Activated CD8-positive, alpha-beta T cell treated with anti-CD3 and anti-CD28 coated beads, Interleukin-2, amount 10 ng/mL, durations not matched to agents 7 days and 5 days (primary cell): ENCODE results near the gene GALNT9. TPM values are rescaled to one million over a fixed set of nuclear protein-coding genes. Genes with fewer than 3 reads are reported as not detected.

Experiments
- ATAC-seq: fragments of 150-1000 bp; cut with Tn5 transposase; one replicate; pipeline ENCODE4 v1.10.0; 2021; ENCODE audit warnings: moderate library complexity
- CTCF ChIA-PET: fragments of 350-600 bp; sonication (Branson Sonifier 250); formaldehyde crosslinking; loops from one replicate; lab custom pipeline; 2021; ENCODE audit warnings: antibody characterized with exemption; lab: Charles Lee
- POLR2A ChIA-PET: fragments of 350-600 bp; sonication (Branson Sonifier 250); formaldehyde crosslinking; loops from one replicate; lab custom pipeline; 2021; ENCODE audit warnings: antibody characterized with exemption; lab: Charles Lee
- DNase-seq: peaks from one replicate; pipeline ENCODE4 v3.0.0-alpha.2; 2020
- H3K27ac Mint-ChIP-seq: one replicate; pipeline ENCODE4 v1.8.0; 2021; ENCODE audit warnings: mild to moderate bottlenecking, mixed read lengths
- H3K27me3 Mint-ChIP-seq: one replicate; pipeline ENCODE4 v1.8.0; 2021; ENCODE audit warnings: low read depth, mixed read lengths
- H3K36me3 Mint-ChIP-seq: one replicate; pipeline ENCODE4 v1.8.0; 2021; ENCODE audit warnings: low read depth, mixed read lengths
- H3K4me1 Mint-ChIP-seq: one replicate; pipeline ENCODE4 v1.8.0; 2021; ENCODE audit warnings: low read depth, mixed read lengths
- H3K4me3 Mint-ChIP-seq: one replicate; pipeline ENCODE4 v1.8.0; 2021; ENCODE audit warnings: mild to moderate bottlenecking, mixed read lengths
- H3K9me3 Mint-ChIP-seq: one replicate; pipeline ENCODE4 v1.8.0; 2022; ENCODE audit warnings: mixed read lengths; ENCODE audit not compliant: insufficient read depth
- total RNA-seq, 2 experiments: library from RNA; stranded (reverse); gene quantifications; one replicate each; pipeline ENCODE4 v1.2.3, GENCODE V29; 2021

The GALNT9 gene
- total RNA-seq, 2 experiments from 2014 or later, result not detected

DNA sequence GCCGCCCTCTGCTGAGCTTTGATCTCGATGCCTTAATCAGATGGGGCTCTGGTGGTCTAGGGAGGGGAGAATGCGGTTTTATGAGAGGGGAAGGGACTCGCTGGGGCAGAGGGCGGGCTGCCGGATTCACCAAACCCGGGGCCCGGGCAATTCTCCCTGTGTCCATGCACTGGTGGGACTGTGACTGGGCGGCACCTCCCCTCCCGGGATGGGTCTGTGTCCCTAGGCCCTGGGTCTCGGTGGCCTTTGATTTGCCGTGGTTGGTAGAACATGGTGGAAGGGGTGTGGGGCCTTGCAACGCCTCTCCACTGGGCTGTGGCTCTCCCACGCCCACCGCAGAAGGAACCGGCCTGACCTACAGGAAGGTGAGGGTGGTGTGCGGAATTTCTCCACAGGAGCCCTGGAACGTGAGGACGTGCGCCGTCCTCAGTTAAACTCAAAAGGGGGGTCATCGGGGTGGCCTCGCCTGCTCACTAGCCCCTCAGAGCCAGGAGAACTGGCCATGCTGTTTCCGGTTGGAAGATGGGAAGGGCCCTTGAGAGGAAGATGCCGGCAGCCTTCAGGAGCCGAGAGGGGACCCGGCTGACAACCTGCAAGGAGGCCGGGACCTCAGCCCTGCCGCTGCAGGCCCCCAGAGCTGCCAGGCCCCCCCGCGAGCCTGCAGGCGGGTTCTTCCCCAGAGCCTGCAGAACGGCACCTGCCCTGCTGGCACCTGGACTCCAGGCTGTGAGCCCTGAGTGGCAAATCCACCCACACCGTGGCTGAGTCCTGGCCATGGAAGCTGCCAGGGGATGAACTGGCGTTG, 141.5 kb downstream of the GALNT9 start:
- ATAC-seq (no peak), DNase-seq (no peak)
- ChIA-PET CTCF (interaction anchor here (1.2 to 3.1 kb wide), 3 partner anchors 10 to 34 kb away, joined by 3 to 13 read pairs (median 3); no protein-coding TSS in a partner anchor), POLR2A (interaction anchor here (0.6 to 1.3 kb wide), 3 partner anchors 9 to 298 kb away, joined by 3 to 5 read pairs (median 3); no protein-coding TSS in a partner anchor)
- H3K27ac Mint-ChIP-seq, result peak overlapping the region; percentile 39
- peaks cover 54% of the 10 kb centered on the region for H3K4me1 Mint-ChIP-seq
- peak overlapping the region; percentile 90 for H3K4me3 Mint-ChIP-seq
- peaks cover 12% of the 10 kb centered on the region for H3K27me3 Mint-ChIP-seq
- H3K9me3 Mint-ChIP-seq, result no peaks in the 10 kb centered on the region
- peaks cover 7% of the 10 kb centered on the region for H3K36me3 Mint-ChIP-seq

DNA sequence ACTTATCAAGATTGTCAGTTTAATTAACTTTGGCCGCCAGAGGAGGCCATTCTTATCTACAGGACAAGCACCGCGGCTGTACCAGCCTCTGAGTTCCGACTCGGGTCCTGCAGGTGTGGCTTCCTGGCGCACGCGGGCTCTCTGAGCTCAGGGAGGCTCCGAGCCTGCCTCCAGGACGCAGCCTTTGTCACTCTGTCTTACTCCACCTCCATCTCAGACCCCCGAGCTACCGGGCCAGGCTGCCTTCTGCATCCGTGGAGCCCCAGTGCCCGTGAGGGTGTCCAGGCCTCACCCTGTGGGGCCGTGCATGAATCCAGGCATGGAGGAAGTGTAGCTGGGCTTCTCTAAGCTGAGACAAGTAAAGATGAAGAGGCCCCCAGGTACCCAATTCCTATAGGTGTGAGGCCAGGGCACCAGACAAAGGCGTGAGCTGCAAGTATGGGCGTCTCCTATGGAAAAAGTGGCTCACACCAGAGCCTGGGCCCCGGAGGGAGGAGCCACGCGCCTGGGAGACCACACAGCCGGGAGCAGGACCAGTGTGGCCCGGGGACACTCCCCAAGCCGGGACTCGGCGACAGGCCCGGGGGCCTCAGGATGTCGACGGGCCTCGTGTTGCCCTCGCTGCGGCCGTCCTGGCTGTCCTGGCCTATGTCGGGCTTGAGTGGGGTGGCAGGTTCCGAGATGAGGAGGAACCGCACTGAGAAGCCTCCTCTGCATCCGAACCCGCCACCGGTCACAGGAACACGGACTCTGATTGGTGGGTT, 142.3 kb downstream of the GALNT9 start:
- Mint-ChIP-seq H3K9me3 (no peaks in the 10 kb centered on the region), H3K27me3 (peaks cover 12% of the 10 kb centered on the region), H3K4me3 (peak overlapping the region; percentile 68), H3K27ac (peak overlapping the region; percentile 91), H3K4me1 (peaks cover 54% of the 10 kb centered on the region), H3K36me3 (peaks cover 7% of the 10 kb centered on the region)
- no peak for ATAC-seq
- ChIA-PET CTCF (interaction anchor here (0.9 to 3.1 kb wide), 3 partner anchors 25 to 428 kb away, joined by 3 to 13 read pairs (median 3); no protein-coding TSS in a partner anchor), POLR2A (interaction anchor here (0.6 to 1.3 kb wide), 3 partner anchors 8 to 299 kb away, joined by 3 to 5 read pairs (median 3); no protein-coding TSS in a partner anchor)
- peak; percentile 49 for DNase-seq

DNA sequence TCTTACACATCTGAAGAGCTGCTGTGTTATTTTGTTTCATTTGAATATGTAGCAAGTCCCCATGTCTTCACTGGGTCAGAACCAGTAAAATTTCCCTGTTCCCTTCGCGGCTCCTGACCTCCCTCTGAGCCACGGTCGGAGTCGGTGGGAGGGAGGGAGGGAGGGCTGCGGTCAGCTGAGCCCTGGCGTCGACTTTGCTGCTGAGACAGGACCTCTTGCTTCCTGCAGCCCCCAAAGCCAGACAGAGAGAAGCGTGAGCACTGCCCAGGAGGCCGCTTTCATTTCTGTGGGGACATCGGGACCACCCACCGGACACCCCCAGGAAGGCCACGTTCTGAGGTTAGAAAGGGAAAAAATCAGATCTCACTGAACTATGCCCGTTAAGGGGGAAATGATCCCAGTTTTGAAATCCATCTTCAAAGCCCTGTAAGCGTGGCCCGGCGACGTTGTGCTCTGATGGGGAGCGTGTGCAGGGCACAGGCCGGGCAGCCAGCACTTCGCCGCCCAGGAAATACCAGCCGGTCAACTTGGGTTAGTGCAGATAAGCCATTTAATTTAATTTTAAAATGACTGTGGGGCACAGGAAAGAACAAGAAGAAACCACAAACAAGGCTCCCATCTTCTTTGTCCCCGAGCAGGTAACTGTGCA, 143.1 kb downstream of the GALNT9 start:
- peaks cover 7% of the 10 kb centered on the region for H3K36me3 Mint-ChIP-seq

DNA sequence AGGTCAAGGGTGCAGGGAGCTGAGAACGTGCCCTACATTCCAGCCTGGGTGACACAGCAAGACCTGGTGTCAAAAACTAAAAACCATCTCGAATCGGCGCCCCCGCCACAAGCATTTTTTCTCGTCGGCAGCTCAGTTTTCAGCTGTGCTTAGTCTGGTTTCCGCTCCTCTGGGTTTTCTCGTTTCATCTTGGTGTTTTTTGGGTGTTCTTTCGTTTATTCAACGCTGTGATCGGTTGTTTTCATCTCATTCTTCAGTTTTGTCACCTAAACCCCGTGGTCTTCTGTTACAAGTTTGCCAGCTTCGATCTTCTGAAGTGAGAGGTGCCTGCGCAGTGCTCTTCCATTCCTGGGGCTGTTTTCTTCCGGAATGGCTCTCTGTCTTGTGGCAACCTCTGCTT, 143.7 kb downstream of the GALNT9 start:
- POLR2A ChIA-PET, result interaction anchor here (0.7 to 1.1 kb wide), 3 partner anchors 8 to 25 kb away, joined by 3 to 4 read pairs (median 3); no protein-coding TSS in a partner anchor
- H3K27ac Mint-ChIP-seq, result peak overlapping the region; percentile 91
- CTCF ChIA-PET, result interaction anchor here (1.0 to 3.8 kb wide), 3 partner anchors 25 to 34 kb away, joined by 3 to 16 read pairs (median 12); no protein-coding TSS in a partner anchor
- peaks cover 50% of the 10 kb centered on the region for H3K4me1 Mint-ChIP-seq
- DNase-seq, result peak; percentile 62
- peaks cover 7% of the 10 kb centered on the region for H3K36me3 Mint-ChIP-seq
- peak overlapping the region; percentile 68 for H3K4me3 Mint-ChIP-seq
- no peaks in the 10 kb centered on the region for H3K9me3 Mint-ChIP-seq
- H3K27me3 Mint-ChIP-seq, result peaks cover 15% of the 10 kb centered on the region
- ATAC-seq, result no peak

More for the DNA sequence above, 143.1 kb downstream of the GALNT9 start:
- peak overlapping the region; percentile 91 for H3K27ac Mint-ChIP-seq
- H3K27me3 Mint-ChIP-seq, result peaks cover 13% of the 10 kb centered on the region
- peaks cover 54% of the 10 kb centered on the region for H3K4me1 Mint-ChIP-seq
- ChIA-PET CTCF (interaction anchor here (0.9 to 3.8 kb wide), 5 partner anchors 25 to 429 kb away, joined by 3 to 16 read pairs (median 12); no protein-coding TSS in a partner anchor), POLR2A (interaction anchor here (0.7 to 1.1 kb wide), 3 partner anchors 9 to 25 kb away, joined by 3 to 4 read pairs (median 3); no protein-coding TSS in a partner anchor)
- no peak for DNase-seq
- no peaks in the 10 kb centered on the region for H3K9me3 Mint-ChIP-seq
- peak overlapping the region; percentile 68 for H3K4me3 Mint-ChIP-seq
- ATAC-seq, result no peak

DNA sequence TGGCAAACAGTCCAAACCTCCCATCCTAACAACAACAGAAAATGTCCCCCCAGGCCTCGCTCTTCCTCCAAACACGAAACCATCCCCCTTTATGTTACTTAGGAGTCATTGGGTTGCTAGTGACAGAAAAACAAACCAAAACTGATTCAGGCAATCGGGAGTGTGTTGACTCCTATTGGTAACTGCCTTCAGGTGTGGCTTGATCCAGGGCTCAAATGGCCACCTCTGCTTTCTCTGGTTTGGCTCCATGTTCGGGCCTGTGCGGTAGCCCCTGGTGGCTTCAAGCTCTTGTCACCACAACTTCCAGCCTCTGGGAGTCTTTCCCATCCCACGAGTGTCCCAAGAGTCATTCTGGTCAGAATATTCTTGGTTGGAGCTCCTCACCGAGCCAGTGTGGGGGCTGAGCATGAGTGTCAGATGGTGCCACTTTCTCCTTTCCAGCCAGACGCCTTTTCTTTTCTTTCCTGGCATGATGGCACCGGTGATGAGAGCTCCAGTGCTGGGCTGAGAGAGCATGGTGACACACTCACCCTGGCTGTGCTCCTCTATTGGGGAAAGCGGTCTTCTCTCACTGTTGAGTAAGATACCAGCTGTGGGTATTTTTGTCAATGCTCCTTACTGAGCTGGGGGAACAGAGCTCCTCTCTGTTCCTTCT, 146.6 kb downstream of the GALNT9 start:
- ChIA-PET POLR2A (no interaction called here), CTCF (interaction anchor here (3.8 kb wide), 1 partner anchor 37 kb away, joined by 16 read pairs; no protein-coding TSS in a partner anchor)
- peaks cover 19% of the 10 kb centered on the region for H3K27me3 Mint-ChIP-seq
- ATAC-seq (no peak), DNase-seq (no peak)
- no peak overlapping the region for H3K4me3 Mint-ChIP-seq
- no peak overlapping the region for H3K27ac Mint-ChIP-seq
- H3K36me3 Mint-ChIP-seq, result peaks cover 4% of the 10 kb centered on the region
- peaks cover 56% of the 10 kb centered on the region for H3K4me1 Mint-ChIP-seq
- H3K9me3 Mint-ChIP-seq, result no peaks in the 10 kb centered on the region

DNA sequence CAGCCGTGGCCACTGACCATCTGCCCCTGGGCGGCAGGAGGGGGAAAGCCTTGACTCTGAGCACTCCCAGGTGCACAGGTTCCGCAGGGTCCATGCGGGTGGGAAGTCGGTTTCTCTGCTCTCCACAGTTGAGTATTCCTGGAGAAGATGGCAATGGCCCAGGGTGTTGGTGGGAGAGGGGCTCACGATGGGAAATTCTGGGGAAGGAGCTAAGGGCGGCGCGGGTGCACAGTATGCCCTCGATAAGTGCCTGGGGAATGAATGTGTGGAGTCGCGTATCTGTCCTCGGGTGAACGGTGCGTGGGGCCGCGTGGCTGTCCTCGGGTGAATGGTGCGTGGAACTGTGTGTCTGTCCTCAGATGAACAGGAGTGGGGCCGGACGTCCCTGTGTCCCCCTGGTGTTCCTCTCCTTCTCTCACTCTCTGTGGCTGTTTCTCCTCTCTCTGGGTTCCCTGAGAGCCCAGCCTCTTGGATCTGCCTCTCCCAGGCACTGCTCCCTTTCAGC, 147.1 kb downstream of the GALNT9 start:
- no peak for ATAC-seq
- ChIA-PET CTCF (interaction anchor here (3.8 kb wide), 1 partner anchor 37 kb away, joined by 16 read pairs; no protein-coding TSS in a partner anchor), POLR2A (no interaction called here)
- Mint-ChIP-seq H3K36me3 (peaks cover 2% of the 10 kb centered on the region), H3K9me3 (no peaks in the 10 kb centered on the region), H3K4me1 (peaks cover 51% of the 10 kb centered on the region), H3K27me3 (peaks cover 19% of the 10 kb centered on the region), H3K4me3 (no peak overlapping the region), H3K27ac (no peak overlapping the region)
- no peak for DNase-seq

DNA sequence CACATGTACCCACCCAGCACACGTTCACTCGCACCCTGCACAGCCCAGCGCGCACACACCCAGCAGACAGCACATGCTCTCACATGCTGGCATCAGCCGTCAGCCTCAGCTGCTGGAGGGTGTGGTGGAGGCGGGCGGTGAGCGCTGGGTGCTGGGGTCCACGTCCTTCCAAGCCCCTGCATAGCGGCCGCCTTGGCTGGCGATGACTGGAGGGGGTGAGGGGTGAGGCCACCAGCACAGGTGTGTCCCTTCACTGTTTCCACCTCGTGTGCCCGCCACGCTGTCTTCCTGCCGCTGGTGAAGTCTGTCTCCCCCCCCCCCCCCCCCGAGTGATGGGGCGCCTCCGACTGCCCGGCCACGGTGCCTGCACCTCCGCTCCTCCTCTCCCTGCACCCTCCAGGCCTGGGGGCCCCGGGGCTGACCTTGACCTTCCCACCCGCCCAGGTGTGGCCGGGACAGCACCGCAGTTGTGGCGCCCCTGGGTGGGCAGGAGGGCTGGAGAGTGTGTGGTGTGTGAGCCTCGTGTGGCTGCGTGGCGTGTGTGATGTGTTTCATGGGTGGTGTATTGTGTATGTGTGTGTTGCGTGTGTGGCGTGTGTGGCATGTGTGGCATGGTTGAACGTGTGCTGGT, 147.7 kb downstream of the GALNT9 start:
- POLR2A ChIA-PET, result no interaction called here
- H3K4me1 Mint-ChIP-seq, result peaks cover 50% of the 10 kb centered on the region
- DNase-seq (no peak), ATAC-seq (no peak)
- no peak overlapping the region for H3K4me3 Mint-ChIP-seq
- peaks cover 2% of the 10 kb centered on the region for H3K36me3 Mint-ChIP-seq
- H3K9me3 Mint-ChIP-seq, result no peaks in the 10 kb centered on the region
- no peak overlapping the region for H3K27ac Mint-ChIP-seq
- peaks cover 19% of the 10 kb centered on the region for H3K27me3 Mint-ChIP-seq
- CTCF ChIA-PET, result no interaction called here

DNA sequence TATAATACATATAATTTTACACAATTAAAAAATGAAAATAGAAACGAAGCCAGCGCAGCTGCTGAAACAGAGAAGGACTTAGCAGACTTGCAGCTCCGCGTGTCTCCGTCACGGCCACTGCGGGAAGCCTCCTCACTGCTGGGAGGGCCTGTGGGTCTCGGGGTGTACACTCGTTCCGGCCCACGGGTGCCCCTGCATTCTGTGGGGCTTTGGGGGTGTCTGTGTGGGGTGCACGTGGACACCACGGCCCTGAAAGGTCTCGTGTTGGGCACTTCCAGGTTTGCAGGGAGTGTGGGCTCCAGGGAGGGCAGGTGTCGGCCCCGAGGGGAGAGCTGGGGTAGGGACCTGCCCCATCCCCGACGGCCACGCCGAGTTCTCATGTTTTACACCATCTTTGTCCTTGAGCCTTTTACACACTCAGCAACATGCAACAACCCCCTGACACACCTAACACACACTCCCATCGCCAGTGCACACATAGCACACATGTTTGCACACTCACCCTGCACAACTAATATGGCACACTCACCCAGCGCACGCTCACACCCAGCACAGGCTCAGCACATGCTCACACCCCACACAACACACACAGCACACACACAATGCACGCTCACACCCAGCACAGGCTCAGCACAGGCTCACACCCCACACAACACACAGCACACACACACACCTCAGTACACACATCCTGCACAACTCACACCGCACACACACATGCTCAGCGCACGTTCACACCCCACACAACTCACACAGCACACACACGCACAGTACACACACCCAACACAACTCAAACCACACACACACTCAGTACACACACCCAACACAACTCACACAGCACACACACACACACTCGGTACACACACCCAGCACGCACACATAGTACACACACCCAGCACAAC, 148.5 kb downstream of the GALNT9 start:
- ChIA-PET CTCF (no interaction called here), POLR2A (no interaction called here)
- H3K4me3 Mint-ChIP-seq, result no peak overlapping the region
- H3K27me3 Mint-ChIP-seq, result peaks cover 19% of the 10 kb centered on the region
- DNase-seq, result no peak
- H3K9me3 Mint-ChIP-seq, result no peaks in the 10 kb centered on the region
- no peak overlapping the region for H3K27ac Mint-ChIP-seq
- no peak for ATAC-seq
- no peaks in the 10 kb centered on the region for H3K36me3 Mint-ChIP-seq
- H3K4me1 Mint-ChIP-seq, result peaks cover 46% of the 10 kb centered on the region

DNA sequence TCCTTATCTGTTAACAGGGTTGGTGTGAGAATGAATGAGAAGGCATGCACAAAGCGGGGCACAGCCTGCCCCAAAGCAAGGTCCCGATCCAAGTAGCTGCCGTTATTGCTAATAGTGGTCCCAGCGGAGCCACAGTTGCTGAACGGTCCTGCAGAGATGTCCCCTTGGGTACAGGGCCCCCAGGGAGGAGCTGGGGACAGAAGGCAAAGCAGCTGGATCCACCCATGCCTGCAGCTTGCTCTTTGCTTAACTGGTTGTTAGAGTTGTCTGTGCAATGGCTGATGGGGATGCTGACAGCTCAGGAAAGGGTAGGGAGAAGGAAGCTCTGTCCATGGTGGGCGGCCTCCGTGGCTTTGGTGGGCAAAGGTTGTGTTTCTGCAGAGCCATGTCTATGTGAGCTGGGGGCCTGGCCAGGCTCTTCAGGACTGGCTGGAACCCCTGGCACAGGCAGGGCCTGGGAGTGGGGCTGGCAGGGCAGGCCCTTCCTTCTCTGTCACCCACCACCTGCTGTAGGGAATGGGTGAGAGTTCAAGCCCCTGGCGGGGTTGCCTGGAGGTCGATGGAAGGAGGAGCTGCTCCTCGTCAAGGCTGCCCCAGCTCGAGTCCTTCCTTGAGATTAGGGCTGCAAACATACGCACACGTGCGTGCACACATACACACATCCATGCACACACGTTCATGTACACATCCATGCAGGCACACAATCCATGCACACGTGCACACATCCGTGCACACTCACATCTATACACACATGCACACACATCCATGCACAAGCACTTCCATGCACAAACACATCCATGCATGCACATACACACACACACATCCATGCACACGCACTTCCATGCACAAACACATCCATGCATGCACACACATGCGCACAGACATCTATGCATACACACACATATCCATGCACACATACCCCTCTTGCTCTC, 149.7 kb downstream of the GALNT9 start:
- ChIA-PET POLR2A (interaction anchor here (1.8 to 2.0 kb wide), 2 partner anchors 8 to 9 kb away, joined by 5 to 6 read pairs; no protein-coding TSS in a partner anchor), CTCF (interaction anchor here (1.4 kb wide), 1 partner anchor 40 kb away, joined by 4 read pairs; no protein-coding TSS in a partner anchor)
- Mint-ChIP-seq H3K27ac (peak overlapping the region; percentile 91), H3K27me3 (peaks cover 17% of the 10 kb centered on the region), H3K4me3 (no peak overlapping the region), H3K9me3 (no peaks in the 10 kb centered on the region), H3K36me3 (no peaks in the 10 kb centered on the region), H3K4me1 (peaks cover 38% of the 10 kb centered on the region)
- ATAC-seq, result no peak
- no peak for DNase-seq
